KMS-11 (cell line): ENCODE data around the gene VIT.
A peak's percentile ranks its signal among the peaks of the same experiment; 100 is the strongest.

Experiments
- H2AFZ ChIP-seq: fragments of 200-600 bp; sonication (generic); 2 replicates; pipeline ENCODE4 v1.6.1; 2016; ENCODE audit warnings: antibody characterized with exemption, mixed run types, low read depth
- H3K27ac ChIP-seq: fragments of 200-600 bp; sonication (generic); 2 replicates; pipeline ENCODE4 v1.6.1; 2016; ENCODE audit warnings: mild to moderate bottlenecking, mixed run types
- H3K27me3 ChIP-seq: fragments of 200-600 bp; sonication (generic); 2 replicates; pipeline ENCODE4 v1.6.1; 2017; ENCODE audit warnings: mild to moderate bottlenecking, low read depth, mixed run types, moderate library complexity; ENCODE audit not compliant: insufficient read depth
- H3K36me3 ChIP-seq: fragments of 200-600 bp; sonication (generic); 2 replicates; pipeline ENCODE4 v1.6.1; 2017; ENCODE audit warnings: mild to moderate bottlenecking, mixed run types; ENCODE audit not compliant: insufficient read depth
- H3K4me1 ChIP-seq: fragments of 200-600 bp; sonication (generic); 2 replicates; pipeline ENCODE4 v1.6.1; 2016; ENCODE audit warnings: mild to moderate bottlenecking, low read depth, mixed run types; ENCODE audit not compliant: poor library complexity, severe bottlenecking
- H3K4me2 ChIP-seq: fragments of 200-600 bp; sonication (generic); 2 replicates; pipeline ENCODE4 v1.7.0; 2016; ENCODE audit warnings: mild to moderate bottlenecking, mixed run types
- H3K4me3 ChIP-seq: fragments of 200-600 bp; sonication (generic); IDR thresholded peaks from 2 replicates; pipeline ENCODE4 v1.6.1; 2017; ENCODE audit warnings: low read depth, low read length, mixed read lengths; ENCODE audit not compliant: insufficient read depth
- H3K79me2 ChIP-seq: fragments of 200-600 bp; sonication (generic); 2 replicates; pipeline ENCODE4 v1.6.1; 2016; ENCODE audit warnings: low read depth, mixed run types; ENCODE audit not compliant: insufficient read depth
- H3K9ac ChIP-seq: fragments of 200-600 bp; sonication (generic); 2 replicates; pipeline ENCODE4 v1.6.1; 2016; ENCODE audit warnings: mild to moderate bottlenecking, mixed run types
- H4K20me1 ChIP-seq: fragments of 200-600 bp; sonication (generic); 2 replicates; pipeline ENCODE4 v1.6.1; 2016; ENCODE audit warnings: mild to moderate bottlenecking, mixed run types; ENCODE audit not compliant: insufficient read depth
- CTCF ChIP-seq: fragments of 200-600 bp; sonication (generic); conservative IDR thresholded peaks from 2 replicates; pipeline ENCODE4 v1.6.1; 2017; ENCODE audit warnings: low read depth, mild to moderate bottlenecking, antibody characterized with exemption, low read length, moderate library complexity, mixed read lengths

VIT gene

DNA sequence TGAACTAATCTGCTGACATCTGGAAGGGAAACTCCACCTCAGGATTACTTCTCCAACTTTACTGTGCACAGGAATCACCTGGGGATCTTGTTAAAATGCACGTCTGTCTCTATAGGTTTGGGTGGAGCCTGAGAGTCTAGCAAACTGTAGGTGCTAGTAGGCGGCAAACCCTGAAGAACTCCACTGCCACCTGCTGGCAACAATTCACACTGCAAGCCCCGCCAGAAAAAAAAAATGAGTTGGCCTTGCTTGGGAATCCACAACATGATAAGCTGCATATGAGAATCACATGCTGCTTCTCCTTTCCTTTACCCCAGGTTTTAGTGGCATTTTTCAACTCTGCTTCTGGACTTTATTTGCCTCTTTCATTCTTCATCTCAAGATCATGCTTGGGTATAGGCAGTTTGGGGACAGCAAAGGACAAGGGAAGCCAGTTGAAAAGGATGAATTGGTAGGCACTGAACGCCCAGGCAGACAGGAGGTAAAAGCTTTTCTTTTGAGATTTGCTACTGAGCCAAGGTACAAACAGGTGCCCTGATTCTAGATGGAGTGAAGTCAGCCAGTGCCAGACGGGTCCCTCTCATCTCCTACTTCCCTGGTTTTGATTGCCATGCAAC, 88.8 kb downstream of the VIT start:
- H3K4me3 ChIP-seq, result no peak overlapping the region
- no peak overlapping the region for H3K9ac ChIP-seq
- no peaks in the 10 kb centered on the region for H3K4me1 ChIP-seq
- H3K4me2 ChIP-seq, result no peak overlapping the region
- H4K20me1 ChIP-seq, result no peaks in the 10 kb centered on the region
- no peaks in the 10 kb centered on the region for H3K79me2 ChIP-seq
- no peaks in the 10 kb centered on the region for H3K36me3 ChIP-seq
- no peak overlapping the region for H2AFZ ChIP-seq
- H3K27me3 ChIP-seq, result no peaks in the 10 kb centered on the region
- TF ChIP-seq CTCF, result peak; percentile 99
- H3K27ac ChIP-seq, result no peak overlapping the region

DNA sequence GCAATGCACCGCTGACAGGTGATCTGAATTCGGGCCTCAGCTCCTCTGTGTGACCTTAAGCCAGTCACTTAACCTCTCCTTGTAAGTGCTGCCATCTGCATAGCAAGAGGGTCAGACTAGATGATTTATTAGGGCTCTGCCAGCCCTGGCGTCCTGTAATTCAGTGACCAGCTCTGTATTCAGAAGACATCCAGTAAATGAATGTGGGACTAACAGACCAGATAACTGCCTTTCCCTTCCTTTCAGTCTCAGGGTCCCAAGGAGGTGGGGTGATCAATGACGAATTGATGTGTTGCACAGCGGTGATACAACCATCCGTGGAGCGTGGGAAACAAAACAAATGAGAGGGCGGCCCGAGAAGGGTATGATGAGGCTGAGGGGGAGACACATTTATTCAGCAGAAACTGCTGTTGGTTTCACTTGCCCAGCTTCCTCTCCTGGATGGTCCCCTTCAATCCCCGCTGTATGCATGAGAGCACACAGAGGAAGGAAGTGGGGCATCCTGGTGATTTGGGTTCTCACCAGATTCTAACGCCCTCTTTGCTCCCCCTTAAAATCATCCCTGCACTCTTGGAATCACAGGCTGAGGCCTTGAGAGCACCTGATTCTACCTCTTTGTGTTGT, 92.8 kb downstream of the VIT start:
- Histone ChIP-seq H3K27me3 (no peaks in the 10 kb centered on the region), H4K20me1 (no peaks in the 10 kb centered on the region), H3K36me3 (no peaks in the 10 kb centered on the region), H3K79me2 (no peaks in the 10 kb centered on the region), H3K4me2 (no peak overlapping the region), H2AFZ (no peak overlapping the region), H3K27ac (no peak overlapping the region), H3K4me1 (no peaks in the 10 kb centered on the region), H3K4me3 (no peak overlapping the region), H3K9ac (no peak overlapping the region)
- TF ChIP-seq CTCF, result no peak

- Histone ChIP-seq H3K4me3 (no peak overlapping the region), H3K9ac (no peak overlapping the region), H3K27me3 (no peaks in the 10 kb centered on the region), H4K20me1 (no peaks in the 10 kb centered on the region), H3K79me2 (no peaks in the 10 kb centered on the region), H3K27ac (no peak overlapping the region), H3K4me2 (no peak overlapping the region), H3K4me1 (no peaks in the 10 kb centered on the region), H2AFZ (no peak overlapping the region), H3K36me3 (no peaks in the 10 kb centered on the region)
- TF ChIP-seq CTCF, result no peak
These were observed 96.4 kb downstream of the VIT start for GRCh38 chr2:36792951-36793350.

DNA sequence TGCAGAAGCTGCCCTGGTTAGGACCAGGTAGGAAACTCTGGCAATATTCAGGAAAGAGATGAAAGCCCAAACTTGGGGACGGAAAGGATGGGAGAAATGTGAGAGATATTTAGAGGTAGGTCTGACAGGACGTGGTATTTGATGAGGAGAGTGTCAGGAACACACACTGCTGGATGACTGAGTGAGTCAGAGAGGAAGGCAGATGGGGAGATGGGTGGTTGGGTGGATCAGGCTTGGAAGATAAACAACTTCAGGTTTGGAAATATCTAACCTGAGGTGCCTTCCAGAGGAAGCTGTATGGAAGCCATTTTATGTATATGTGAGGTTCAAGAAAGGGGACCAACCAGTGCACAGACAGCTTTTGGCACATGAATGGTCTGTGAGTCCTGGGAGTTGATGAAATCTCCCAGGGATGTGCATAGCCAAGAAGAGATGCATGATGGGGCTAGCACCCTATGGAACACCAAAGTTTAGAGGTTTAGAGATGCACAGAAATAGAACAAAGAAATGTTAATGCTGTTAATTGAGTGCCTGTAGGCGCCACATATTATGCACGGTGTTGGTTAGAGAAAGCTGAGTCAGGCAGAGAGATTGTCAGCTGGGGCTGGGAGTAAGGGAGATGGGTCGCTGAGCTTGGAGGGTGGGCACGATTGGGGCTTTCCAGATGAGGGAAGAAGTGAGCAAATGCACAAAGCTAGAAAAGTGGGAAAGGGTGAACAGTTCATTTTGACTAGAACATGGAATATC, 101.0 kb downstream of the VIT start:
- Histone ChIP-seq H3K4me1 (no peaks in the 10 kb centered on the region), H3K79me2 (no peaks in the 10 kb centered on the region), H3K9ac (no peak overlapping the region), H3K36me3 (no peaks in the 10 kb centered on the region), H3K27ac (no peak overlapping the region), H3K4me3 (no peak overlapping the region), H3K27me3 (no peaks in the 10 kb centered on the region), H2AFZ (no peak overlapping the region), H4K20me1 (no peaks in the 10 kb centered on the region), H3K4me2 (no peak overlapping the region)
- no peak for TF ChIP-seq CTCF
